ENCODE data around the gene CASQ2. TPM values are rescaled to one million over a fixed set of nuclear protein-coding genes. Genes with fewer than 3 reads are reported as not detected.

CASQ2 gene
- total RNA-seq, 5 donors from 2014 or later (not counting 1 experiment from before 2014, with no cell fraction given) = not detected

GRCh38 chr1:115796036-115796435 is 27.5 kb upstream of the CASQ2 start:
- CTCF ChIA-PET = no interaction called here
- Mint-ChIP-seq H3K27me3 (peaks cover 28 to 39% of the 10 kb centered on the region in 2 donors), H3K36me3 (no peaks in the 10 kb centered on the region), H3K27ac (no peak overlapping the region), H3K4me3 (no peak overlapping the region), H3K4me1 (no peaks in the 10 kb centered on the region), H3K9me3 (no peaks in the 10 kb centered on the region)
- no peaks in the 10 kb centered on the region for H3K27me3 ChIP-seq (replicated peaks in 1 of 2; ENCODE audit: control insufficient read depth in 2 of 2, extremely low read depth in 1 of 2, insufficient read depth in 2 of 2, low read length in 1 of 2)
- ATAC-seq (replicated peaks in 1 of 4) (no peak), DNase-seq (no peak)
- H3K36me3 ChIP-seq (ENCODE audit: control insufficient read depth in 2 of 2, extremely low read depth in 1 of 2, insufficient read depth in 1 of 2, low read length in 1 of 2) = no peaks in the 10 kb centered on the region
- H3K4me1 ChIP-seq (ENCODE audit: control insufficient read depth in 1 of 2, extremely low read depth in 1 of 2, insufficient read depth in 2 of 2, low read length in 2 of 2) = no peaks in the 10 kb centered on the region
- H3K27ac ChIP-seq (ENCODE audit: low read length) = no peak overlapping the region
- no CpG with 5 or more reads among the region's 6 CpGs for WGBS (ENCODE audit: insufficient coverage)
- H3K9me3 ChIP-seq = no peaks in the 10 kb centered on the region
- H3K4me3 ChIP-seq (ENCODE audit: control insufficient read depth in 1 of 2, extremely low read depth in 1 of 2, low read length in 1 of 2) = no peak overlapping the region
- POLR2A ChIA-PET = no interaction called here

GRCh38 chr1:115794976-115795639 is 26.6 kb upstream of the CASQ2 start:
- DNase-seq (no peak), ATAC-seq (replicated peaks in 1 of 4) (no peak)
- no peaks in the 10 kb centered on the region for H3K36me3 Mint-ChIP-seq
- H3K27me3 Mint-ChIP-seq = peaks cover 28 to 43% of the 10 kb centered on the region in 2 donors
- 71% methylated on average over 2 of the region's 4 CpGs for WGBS (ENCODE audit: insufficient coverage)
- Histone ChIP-seq H3K27me3 (replicated peaks in 1 of 2; ENCODE audit: control insufficient read depth in 2 of 2, extremely low read depth in 1 of 2, insufficient read depth in 2 of 2, low read length in 1 of 2) (peaks cover 0 to 2% of the 10 kb centered on the region in 2 experiments), H3K27ac (ENCODE audit: low read length) (no peak overlapping the region), H3K36me3 (ENCODE audit: control insufficient read depth in 2 of 2, extremely low read depth in 1 of 2, insufficient read depth in 1 of 2, low read length in 1 of 2) (no peaks in the 10 kb centered on the region), H3K9me3 (no peaks in the 10 kb centered on the region), H3K4me1 (ENCODE audit: control insufficient read depth in 1 of 2, extremely low read depth in 1 of 2, insufficient read depth in 2 of 2, low read length in 2 of 2) (no peaks in the 10 kb centered on the region), H3K4me3 (ENCODE audit: control insufficient read depth in 1 of 2, extremely low read depth in 1 of 2, low read length in 1 of 2) (no peak overlapping the region)
- H3K27ac Mint-ChIP-seq = no peak overlapping the region
- no peaks in the 10 kb centered on the region for H3K4me1 Mint-ChIP-seq
- ChIA-PET POLR2A (no interaction called here), CTCF (no interaction called here)
- no peaks in the 10 kb centered on the region for H3K9me3 Mint-ChIP-seq
- H3K4me3 Mint-ChIP-seq = no peak overlapping the region

GRCh38 chr1:115793162-115793561 is 24.6 kb upstream of the CASQ2 start:
- CTCF ChIA-PET = interaction anchor here in 1 of 2 donors (0.7 kb wide), 1 partner anchor 189 kb away, joined by 3 read pairs; no protein-coding TSS in a partner anchor
- 57% methylated on average over 4 of the region's 9 CpGs for WGBS (ENCODE audit: insufficient coverage)
- DNase-seq = no peak

GRCh38 chr1:115791816-115792215 is 23.3 kb upstream of the CASQ2 start:
- no peaks in the 10 kb centered on the region for H3K36me3 Mint-ChIP-seq
- peaks cover 26 to 37% of the 10 kb centered on the region in 2 donors for H3K27me3 Mint-ChIP-seq
- H3K4me1 Mint-ChIP-seq = no peaks in the 10 kb centered on the region
- no peak overlapping the region for H3K27ac ChIP-seq (ENCODE audit: low read length)
- no peak overlapping the region for H3K27ac Mint-ChIP-seq
- no peaks in the 10 kb centered on the region for H3K9me3 ChIP-seq
- CTCF ChIA-PET = no interaction called here
- DNase-seq (no peak), ATAC-seq (replicated peaks in 1 of 4) (no peak)
- no peaks in the 10 kb centered on the region for H3K4me1 ChIP-seq (ENCODE audit: control insufficient read depth in 1 of 2, extremely low read depth in 1 of 2, insufficient read depth in 2 of 2, low read length in 2 of 2)
- POLR2A ChIA-PET = no interaction called here
- no peak overlapping the region for H3K4me3 Mint-ChIP-seq
- H3K4me3 ChIP-seq (ENCODE audit: control insufficient read depth in 1 of 2, extremely low read depth in 1 of 2, low read length in 1 of 2) = no peak overlapping the region
- H3K9me3 Mint-ChIP-seq = peaks cover 0 to 5% (median 4%) of the 10 kb centered on the region in 3 donors
- H3K36me3 ChIP-seq (ENCODE audit: control insufficient read depth in 2 of 2, extremely low read depth in 1 of 2, insufficient read depth in 1 of 2, low read length in 1 of 2) = no peaks in the 10 kb centered on the region
- peaks cover 0 to 2% of the 10 kb centered on the region in 2 experiments for H3K27me3 ChIP-seq (replicated peaks in 1 of 2; ENCODE audit: control insufficient read depth in 2 of 2, extremely low read depth in 1 of 2, insufficient read depth in 2 of 2, low read length in 1 of 2)
- WGBS (ENCODE audit: insufficient coverage) = 38% methylated on average over 1 of the region's 3 CpGs

More at GRCh38 chr1:115793162-115793561, 24.6 kb upstream of the CASQ2 start:
- POLR2A ChIA-PET = no interaction called here
- Mint-ChIP-seq H3K27ac (no peak overlapping the region), H3K4me1 (no peaks in the 10 kb centered on the region), H3K4me3 (no peak overlapping the region), H3K9me3 (no peaks in the 10 kb centered on the region), H3K27me3 (peaks cover 28 to 40% of the 10 kb centered on the region in 2 donors), H3K36me3 (no peaks in the 10 kb centered on the region)
- Histone ChIP-seq H3K36me3 (ENCODE audit: control insufficient read depth in 2 of 2, extremely low read depth in 1 of 2, insufficient read depth in 1 of 2, low read length in 1 of 2) (no peaks in the 10 kb centered on the region), H3K27me3 (replicated peaks in 1 of 2; ENCODE audit: control insufficient read depth in 2 of 2, extremely low read depth in 1 of 2, insufficient read depth in 2 of 2, low read length in 1 of 2) (peaks cover 0 to 2% of the 10 kb centered on the region in 2 experiments), H3K4me3 (ENCODE audit: control insufficient read depth in 1 of 2, extremely low read depth in 1 of 2, low read length in 1 of 2) (no peak overlapping the region), H3K9me3 (no peaks in the 10 kb centered on the region), H3K27ac (ENCODE audit: low read length) (no peak overlapping the region), H3K4me1 (ENCODE audit: control insufficient read depth in 1 of 2, extremely low read depth in 1 of 2, insufficient read depth in 2 of 2, low read length in 2 of 2) (no peaks in the 10 kb centered on the region)
- no peak for ATAC-seq (replicated peaks in 1 of 4)

- ChIA-PET POLR2A (no interaction called here), CTCF (no interaction called here)
- Mint-ChIP-seq H3K27me3 (peaks cover 24 to 33% of the 10 kb centered on the region in 2 donors), H3K4me3 (no peak overlapping the region), H3K4me1 (no peaks in the 10 kb centered on the region), H3K27ac (no peak overlapping the region), H3K36me3 (no peaks in the 10 kb centered on the region), H3K9me3 (peaks cover 0 to 6% (median 6%) of the 10 kb centered on the region in 3 donors)
- H3K36me3 ChIP-seq (ENCODE audit: control insufficient read depth in 2 of 2, extremely low read depth in 1 of 2, insufficient read depth in 1 of 2, low read length in 1 of 2) = no peaks in the 10 kb centered on the region
- peaks cover 0 to 2% of the 10 kb centered on the region in 2 experiments for H3K27me3 ChIP-seq (replicated peaks in 1 of 2; ENCODE audit: control insufficient read depth in 2 of 2, extremely low read depth in 1 of 2, insufficient read depth in 2 of 2, low read length in 1 of 2)
- no peaks in the 10 kb centered on the region for H3K4me1 ChIP-seq (ENCODE audit: control insufficient read depth in 1 of 2, extremely low read depth in 1 of 2, insufficient read depth in 2 of 2, low read length in 2 of 2)
- no peak overlapping the region for H3K4me3 ChIP-seq (ENCODE audit: control insufficient read depth in 1 of 2, extremely low read depth in 1 of 2, low read length in 1 of 2)
- H3K9me3 ChIP-seq = no peaks in the 10 kb centered on the region
- DNase-seq (no peak), ATAC-seq (replicated peaks in 1 of 4) (no peak)
- H3K27ac ChIP-seq (ENCODE audit: low read length) = no peak overlapping the region
- 47% methylated on average over 3 of the region's 6 CpGs for WGBS (ENCODE audit: insufficient coverage)
Observed at GRCh38 chr1:115790846-115791245, 22.3 kb upstream of the CASQ2 start.

GRCh38 chr1:115790356-115790755 is 21.8 kb upstream of the CASQ2 start:
- H3K36me3 ChIP-seq (ENCODE audit: control insufficient read depth in 2 of 2, extremely low read depth in 1 of 2, insufficient read depth in 1 of 2, low read length in 1 of 2) = no peaks in the 10 kb centered on the region
- H3K9me3 ChIP-seq = no peaks in the 10 kb centered on the region
- Mint-ChIP-seq H3K36me3 (no peaks in the 10 kb centered on the region), H3K4me3 (no peak overlapping the region), H3K9me3 (peaks cover 0 to 6% (median 6%) of the 10 kb centered on the region in 3 donors), H3K27me3 (peaks cover 23 to 33% of the 10 kb centered on the region in 2 donors), H3K27ac (no peak overlapping the region), H3K4me1 (no peaks in the 10 kb centered on the region)
- DNase-seq = no peak
- peaks cover 0 to 2% of the 10 kb centered on the region in 2 experiments for H3K27me3 ChIP-seq (replicated peaks in 1 of 2; ENCODE audit: control insufficient read depth in 2 of 2, extremely low read depth in 1 of 2, insufficient read depth in 2 of 2, low read length in 1 of 2)
- no peak overlapping the region for H3K27ac ChIP-seq (ENCODE audit: low read length)
- ATAC-seq (replicated peaks in 1 of 4) = no peak
- WGBS (ENCODE audit: insufficient coverage) = no CpG with 5 or more reads among the region's 3 CpGs
- CTCF ChIA-PET = no interaction called here
- no peaks in the 10 kb centered on the region for H3K4me1 ChIP-seq (ENCODE audit: control insufficient read depth in 1 of 2, extremely low read depth in 1 of 2, insufficient read depth in 2 of 2, low read length in 2 of 2)
- no peak overlapping the region for H3K4me3 ChIP-seq (ENCODE audit: control insufficient read depth in 1 of 2, extremely low read depth in 1 of 2, low read length in 1 of 2)
- POLR2A ChIA-PET = no interaction called here
